ENCODE results near the gene PYROXD2. TPM values are rescaled to one million over a fixed set of nuclear protein-coding genes. Genes with fewer than 3 reads are reported as not detected.

Gene PYROXD2
- 8.6 and 8.8 TPM in 2 replicates for total RNA-seq

DNA sequence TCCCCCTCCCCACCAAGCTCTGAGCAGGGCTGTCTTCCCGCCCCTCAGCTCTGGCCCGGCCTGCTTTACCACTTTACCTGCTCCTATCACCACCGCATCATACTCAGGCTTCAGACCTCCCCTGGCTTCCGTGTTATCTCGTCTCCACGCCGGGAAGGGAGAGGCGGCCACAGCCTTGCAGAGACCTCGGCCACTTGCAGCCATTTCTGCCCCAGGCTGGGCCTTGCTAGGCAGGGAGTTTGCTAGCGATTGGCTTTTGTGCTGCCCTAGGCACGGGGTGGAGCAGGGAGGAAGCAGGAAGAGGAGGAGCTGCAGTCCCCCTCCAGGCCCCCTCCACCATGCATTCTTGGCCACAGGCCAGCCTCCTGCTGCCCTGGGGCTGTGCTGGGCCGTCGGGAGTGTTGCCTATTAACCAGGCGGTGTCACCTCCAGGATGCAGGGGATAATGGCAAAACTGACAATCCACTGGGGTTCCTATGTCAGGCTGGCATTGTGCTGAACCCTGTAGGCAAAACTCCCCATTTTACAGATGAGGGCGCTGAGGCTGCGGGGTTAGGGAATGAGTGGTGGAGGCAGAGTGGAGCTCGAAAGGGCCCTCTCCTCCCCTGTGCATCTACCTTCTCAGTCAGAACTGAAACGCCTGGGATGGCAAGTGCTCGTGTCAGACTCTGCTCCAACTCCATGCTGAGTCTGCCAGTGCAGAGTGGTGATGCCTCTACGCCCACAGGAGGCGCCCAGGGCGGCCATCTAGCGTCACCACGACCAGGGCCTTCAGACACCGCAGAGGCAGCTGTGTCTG, at the start of gene PYROXD2:
PYROXD2 (minus strand) TSS at position 251 of the 799 bp plus-strand sequence; CDS start at position 204, 47 bp downstream.
- intact Hi-C loops (cut with micrococcal nuclease): no loop called here

DNA sequence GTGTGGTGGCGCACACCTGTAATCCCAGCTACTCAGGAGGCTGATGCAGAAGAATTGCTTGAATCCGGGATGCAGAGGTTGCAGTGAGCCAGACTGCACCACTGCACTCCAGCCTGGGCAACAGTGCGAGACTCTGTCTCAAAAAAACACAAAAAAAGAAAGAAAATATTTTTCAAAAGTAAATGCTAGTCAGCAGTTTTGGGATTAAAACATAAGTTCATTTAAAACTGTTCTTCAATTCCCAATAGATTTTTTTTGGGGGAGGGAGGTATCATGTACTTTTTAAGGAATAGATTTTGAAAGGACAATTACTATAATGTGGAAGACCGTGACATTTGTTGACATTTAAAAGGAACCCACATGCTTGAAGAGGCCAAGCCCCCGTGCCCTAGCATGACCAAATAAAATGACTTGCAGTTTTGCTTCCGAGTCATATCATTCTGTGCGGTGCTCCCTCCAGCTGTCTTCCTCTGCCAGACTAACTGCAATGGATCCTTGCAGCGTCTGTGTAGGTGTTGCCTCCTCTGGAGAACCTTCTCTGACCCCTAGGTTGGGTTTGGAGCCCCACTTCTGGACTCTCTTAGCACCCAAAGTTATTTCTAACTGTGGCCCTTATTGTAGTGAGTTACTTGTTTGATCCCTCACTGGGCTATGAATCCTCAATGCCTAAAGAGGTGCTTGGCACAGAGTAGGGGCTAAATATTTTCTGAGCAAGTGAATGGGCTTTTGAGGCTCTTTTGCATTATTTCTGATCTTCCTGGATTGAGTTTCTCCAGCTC, 49.2 kb upstream of the PYROXD2 start:
- intact Hi-C loops (cut with micrococcal nuclease): no loop called here

DNA sequence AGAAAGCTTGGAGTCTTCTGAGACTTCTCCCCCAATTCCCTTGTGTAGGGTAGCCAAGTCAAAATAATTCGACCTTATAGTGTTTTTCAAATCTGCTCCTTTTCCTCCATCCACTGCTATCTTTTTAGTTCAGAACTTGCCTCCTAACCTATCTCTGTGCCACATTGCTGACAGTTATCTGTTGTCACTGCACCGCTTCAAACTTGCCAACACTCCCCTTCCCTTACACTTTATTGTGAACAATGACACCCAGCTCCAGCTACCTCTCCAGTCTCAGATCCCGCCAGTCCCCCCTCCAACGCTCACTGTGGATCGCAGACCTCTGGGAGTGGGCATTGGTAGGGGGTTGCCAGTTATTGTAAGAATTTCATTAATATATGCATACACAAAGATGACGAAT, 48.0 kb upstream of the PYROXD2 start:
- intact Hi-C loops (cut with micrococcal nuclease): no loop called here

- intact Hi-C loops (cut with micrococcal nuclease): no loop called here
These were observed 46.5 kb upstream of the PYROXD2 start for GRCh38 chr10:98461500-98461842.

- intact Hi-C loops (cut with micrococcal nuclease): no loop called here
These were observed 46.0 kb upstream of the PYROXD2 start for GRCh38 chr10:98460837-98461499.

DNA sequence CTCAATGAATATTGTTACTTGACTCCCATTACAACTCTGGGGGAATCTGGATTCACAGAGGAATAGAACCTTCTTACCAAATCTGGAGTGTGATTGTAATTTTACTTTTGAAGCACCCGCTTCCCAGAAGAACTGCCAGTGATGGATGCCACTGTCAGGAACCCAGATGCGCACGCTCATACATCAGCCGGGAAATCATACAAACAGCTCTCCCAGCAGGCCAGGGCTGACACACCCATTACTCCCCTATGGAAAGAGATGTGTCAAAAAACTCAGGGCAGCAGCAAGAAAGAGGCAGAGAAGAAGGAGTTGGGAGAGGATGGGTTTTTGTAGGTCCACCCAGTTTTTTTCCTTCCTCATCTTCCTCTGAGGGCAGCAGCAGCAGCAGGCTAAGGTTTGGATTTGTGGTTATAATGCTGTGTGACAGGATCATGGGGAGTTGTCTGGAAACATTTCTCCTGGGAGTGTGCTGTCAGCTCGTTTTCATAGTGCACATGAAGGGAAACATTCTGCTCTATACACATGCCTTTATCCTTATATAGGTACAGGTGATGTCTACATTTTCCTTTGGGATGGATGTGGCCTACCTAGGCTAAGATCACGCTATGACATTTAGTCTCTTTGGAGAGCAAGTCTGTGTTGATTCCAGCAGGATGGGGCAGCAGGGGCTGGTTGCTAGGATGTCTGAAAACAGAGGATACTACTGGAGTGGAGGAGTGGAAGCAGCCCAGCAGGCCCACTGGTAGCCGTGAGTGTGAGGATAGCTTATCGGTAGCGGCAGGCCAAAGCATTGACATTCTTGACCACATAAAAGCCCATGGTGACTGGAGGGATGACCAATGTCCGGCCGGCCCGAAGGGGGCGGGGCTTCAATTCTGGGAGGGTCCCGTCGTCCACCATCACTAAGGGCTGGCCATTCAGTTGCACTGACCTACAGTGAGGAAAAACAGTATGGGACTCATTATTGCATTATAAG, 44.1 kb upstream of the PYROXD2 start:
- intact Hi-C loops (cut with micrococcal nuclease): no loop called here

DNA sequence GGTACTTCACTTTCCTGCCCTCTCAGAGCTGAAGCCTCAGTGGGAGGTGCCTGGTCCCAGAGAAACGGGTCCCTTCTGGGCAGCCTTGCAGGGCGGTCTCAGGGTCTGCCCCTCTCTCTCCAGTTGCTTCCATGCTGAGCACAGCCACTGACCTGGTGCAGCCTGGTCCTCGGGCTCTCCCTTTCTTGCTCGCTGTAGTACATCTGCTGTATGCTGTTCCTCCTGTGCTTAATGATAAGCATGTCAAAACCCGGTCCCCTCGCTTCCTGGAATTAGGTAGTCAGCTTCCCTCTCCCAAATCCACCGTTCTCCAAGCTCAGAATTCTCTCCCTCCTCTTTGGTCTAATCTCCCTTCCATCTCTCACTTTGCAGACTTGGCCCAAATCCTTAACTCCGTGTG, 42.7 kb upstream of the PYROXD2 start:
- intact Hi-C loops (cut with micrococcal nuclease): no loop called here

DNA sequence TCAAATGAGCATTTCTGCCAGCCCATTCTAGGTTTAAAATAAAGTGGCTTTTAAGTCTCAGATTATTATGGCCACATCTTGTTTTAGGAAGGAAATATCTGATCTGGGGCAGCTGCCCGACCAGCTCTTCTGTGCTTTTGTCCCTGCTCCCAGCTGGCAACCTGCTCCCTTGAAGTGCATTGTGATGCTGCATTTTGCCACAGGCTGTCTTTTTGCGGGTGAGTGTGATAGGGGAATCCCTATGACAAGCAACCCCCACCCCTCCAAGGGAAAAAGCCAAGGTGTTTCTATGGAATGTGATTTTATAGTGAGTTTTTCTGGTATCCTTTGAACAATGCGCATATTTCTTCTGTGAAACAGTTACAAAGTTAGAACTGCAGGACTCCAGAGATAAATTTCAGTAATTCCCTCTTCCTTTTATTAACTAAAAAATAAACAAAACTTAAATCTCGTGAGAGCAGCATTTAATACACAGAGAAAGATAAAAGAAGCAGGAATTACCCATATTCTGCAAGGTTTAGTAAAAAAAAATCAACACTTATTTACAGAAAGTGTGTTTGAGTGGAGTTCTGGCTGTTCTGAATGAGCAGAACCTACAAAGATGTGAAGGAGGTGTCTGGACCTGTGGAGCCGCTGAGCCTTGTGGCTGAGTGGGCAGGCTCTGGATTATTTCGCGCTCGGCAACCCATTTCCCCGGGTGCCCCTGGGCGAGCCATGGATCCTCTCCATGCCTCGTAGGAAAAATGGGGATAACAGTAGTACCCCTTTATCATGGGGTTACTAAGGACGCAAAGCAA, 41.9 kb upstream of the PYROXD2 start:
- intact Hi-C loops (cut with micrococcal nuclease): no loop called here

GRCh38 chr10:98456043-98456570, 41.1 kb upstream of the PYROXD2 start:
- intact Hi-C loops (cut with micrococcal nuclease): no loop called here

- intact Hi-C loops (cut with micrococcal nuclease): no loop called here
These were observed 38.7 kb upstream of the PYROXD2 start for GRCh38 chr10:98453729-98454128.

- intact Hi-C loops (cut with micrococcal nuclease): no loop called here
These were observed 35.6 kb upstream of the PYROXD2 start for GRCh38 chr10:98450618-98451017.

- intact Hi-C loops (cut with micrococcal nuclease): loop anchor here (5.0 kb wide), 2 partner anchors 983 to 1283 kb away; partner anchors contain the start of genes COX15, CUTC and GOT1
These were observed 34.3 kb upstream of the PYROXD2 start for GRCh38 chr10:98449287-98449686.

GRCh38 chr10:98446661-98447221, 31.8 kb upstream of the PYROXD2 start, which contains the start of gene HPS1:
Gene HPS1, minus strand, starts transcription at chr10:98446935. Its CDS starts 3,695 bp downstream, at chr10:98443240.
- intact Hi-C loops (cut with micrococcal nuclease): loop anchor here (2.0 to 5.0 kb wide), 3 partner anchors 312 to 1286 kb away; partner anchors contain the start of genes COX15, CUTC, GOT1 and R3HCC1L

GRCh38 chr10:98446151-98446660, 31.2 kb upstream of the PYROXD2 start:
- intact Hi-C loops (cut with micrococcal nuclease): loop anchor here (2.0 to 5.0 kb wide), 3 partner anchors 311 to 1286 kb away; partner anchors contain the start of genes COX15, CUTC, GOT1 and R3HCC1L

DNA sequence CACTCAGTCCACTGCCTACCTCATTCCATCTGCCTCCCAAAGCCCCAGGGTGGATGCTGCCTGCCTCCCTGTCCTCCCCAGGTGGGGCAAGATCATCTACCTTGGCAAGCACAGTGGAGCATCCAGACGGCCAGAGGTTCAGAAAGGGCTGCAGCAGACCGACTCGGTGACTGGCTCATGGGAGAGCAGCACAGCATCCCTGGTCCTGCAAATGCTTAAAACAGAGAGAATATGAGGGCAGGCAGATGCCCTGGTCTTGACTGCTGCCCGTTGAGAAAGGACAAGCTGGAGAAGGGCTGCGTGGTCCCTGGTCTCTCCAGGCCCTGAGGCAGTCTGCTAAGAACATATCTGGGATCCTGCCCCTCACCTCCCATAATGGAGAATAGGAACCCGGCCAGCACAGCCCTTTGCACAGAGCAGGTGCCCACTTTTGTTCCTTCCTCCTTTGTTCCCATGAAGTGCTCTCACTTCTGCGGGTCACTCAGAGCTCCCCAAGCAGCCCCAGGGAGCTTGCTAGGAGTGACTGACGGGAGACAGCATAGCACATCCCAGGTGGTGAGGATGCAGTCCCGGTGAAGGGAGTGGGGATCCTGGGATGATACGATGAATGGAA, 30.3 kb upstream of the PYROXD2 start:
- intact Hi-C loops (cut with micrococcal nuclease): loop anchor here (5.0 kb wide), 2 partner anchors 987 to 1287 kb away; partner anchors contain the start of genes COX15, CUTC and GOT1

DNA sequence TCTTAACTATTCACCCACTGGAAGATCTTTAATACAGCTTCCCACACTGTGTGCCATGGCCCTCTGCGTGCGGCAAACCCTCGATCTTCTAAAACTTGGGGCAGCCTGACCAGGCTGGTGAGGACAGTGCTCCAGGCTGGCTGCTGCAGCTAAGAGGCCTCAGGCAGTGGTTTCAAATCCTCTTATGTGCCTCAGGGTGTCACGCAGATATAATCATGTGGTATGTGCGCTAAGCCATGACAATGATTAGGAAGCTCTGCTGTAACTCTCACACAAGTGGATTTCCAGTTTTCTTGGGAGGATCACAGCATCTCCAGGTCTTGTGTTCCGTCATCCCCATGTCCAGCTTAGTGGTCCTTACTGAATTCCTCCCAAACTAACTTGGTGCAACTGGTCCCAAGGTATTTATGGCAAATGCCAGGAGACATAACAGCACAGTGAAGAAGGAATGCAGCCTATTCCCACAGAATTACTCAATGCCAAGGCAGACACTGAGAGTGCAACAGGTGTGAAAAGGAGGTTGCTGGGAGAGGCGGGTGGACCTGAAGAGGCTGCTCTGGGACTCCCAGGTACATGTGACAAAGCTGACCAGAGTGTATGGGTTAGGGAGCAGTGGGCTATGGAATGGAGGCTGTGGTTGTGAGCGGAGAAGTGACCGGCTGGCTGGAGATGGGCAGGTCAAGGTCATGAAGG, 29.5 kb upstream of the PYROXD2 start:
- intact Hi-C loops (cut with micrococcal nuclease): loop anchor here (5.0 kb wide), 2 partner anchors 988 to 1288 kb away; partner anchors contain the start of genes COX15, CUTC and GOT1

DNA sequence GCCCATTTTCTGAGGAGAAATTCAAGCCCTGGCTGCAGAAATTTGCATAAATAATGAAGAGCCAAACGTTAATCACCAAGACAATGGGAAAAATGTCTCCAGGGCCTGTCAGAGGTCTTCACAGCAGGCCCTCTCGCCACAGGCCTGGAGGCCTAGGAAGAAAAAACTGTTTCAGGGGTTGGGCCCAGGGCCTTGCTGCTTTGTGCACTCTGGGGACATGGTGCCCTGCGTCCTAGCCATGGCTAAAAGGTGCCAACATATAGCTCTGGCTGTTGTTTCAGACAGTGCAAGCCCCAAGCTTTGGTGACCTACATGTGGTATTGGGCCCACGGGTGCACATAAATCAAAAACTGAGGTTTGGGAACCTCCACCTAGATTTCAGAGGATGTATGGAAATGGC, 23.7 kb upstream of the PYROXD2 start:
- intact Hi-C loops (cut with micrococcal nuclease): no loop called here

- intact Hi-C loops (cut with micrococcal nuclease): no loop called here
These were observed 21.7 kb upstream of the PYROXD2 start for GRCh38 chr10:98436704-98437103.
